ENCODE measurements around the gene SLC25A45.

Gene SLC25A45

DNA sequence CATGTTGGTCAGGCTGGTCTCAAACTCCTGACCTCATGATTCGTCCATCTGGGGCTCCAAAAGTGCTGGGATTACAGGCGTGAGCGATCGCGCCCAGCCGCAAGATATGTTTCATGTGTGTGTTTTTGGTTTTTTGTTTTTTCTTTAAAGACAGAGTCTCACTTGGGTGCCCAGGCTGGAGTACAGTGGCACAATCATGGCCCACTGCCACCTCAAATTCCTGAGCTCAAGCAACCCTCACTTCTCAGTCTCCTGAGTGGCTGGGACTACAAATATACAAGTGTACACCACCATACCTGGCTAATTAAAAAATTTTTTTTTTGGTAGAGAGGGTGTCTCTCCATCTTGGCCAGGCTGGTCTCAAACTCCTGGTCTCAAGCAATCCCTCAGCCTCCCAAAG lies 19.5 kb downstream of the SLC25A45 start:
- DNase-seq, result no peak
- no peaks in the 10 kb centered on the region for H3K27me3 Mint-ChIP-seq
- ATAC-seq (replicated peaks), result no peak
- peaks cover 0 to 1% of the 10 kb centered on the region in 2 donors for H3K4me1 Mint-ChIP-seq (ENCODE audit: low read depth in 2 of 2)
- peaks cover 3% of the 10 kb centered on the region for H3K36me3 Mint-ChIP-seq (ENCODE audit: insufficient read depth)
- no peak overlapping the region for H3K4me3 Mint-ChIP-seq
- H3K9me3 Mint-ChIP-seq, result no peaks in the 10 kb centered on the region
- no peak overlapping the region for H3K27ac Mint-ChIP-seq

DNA sequence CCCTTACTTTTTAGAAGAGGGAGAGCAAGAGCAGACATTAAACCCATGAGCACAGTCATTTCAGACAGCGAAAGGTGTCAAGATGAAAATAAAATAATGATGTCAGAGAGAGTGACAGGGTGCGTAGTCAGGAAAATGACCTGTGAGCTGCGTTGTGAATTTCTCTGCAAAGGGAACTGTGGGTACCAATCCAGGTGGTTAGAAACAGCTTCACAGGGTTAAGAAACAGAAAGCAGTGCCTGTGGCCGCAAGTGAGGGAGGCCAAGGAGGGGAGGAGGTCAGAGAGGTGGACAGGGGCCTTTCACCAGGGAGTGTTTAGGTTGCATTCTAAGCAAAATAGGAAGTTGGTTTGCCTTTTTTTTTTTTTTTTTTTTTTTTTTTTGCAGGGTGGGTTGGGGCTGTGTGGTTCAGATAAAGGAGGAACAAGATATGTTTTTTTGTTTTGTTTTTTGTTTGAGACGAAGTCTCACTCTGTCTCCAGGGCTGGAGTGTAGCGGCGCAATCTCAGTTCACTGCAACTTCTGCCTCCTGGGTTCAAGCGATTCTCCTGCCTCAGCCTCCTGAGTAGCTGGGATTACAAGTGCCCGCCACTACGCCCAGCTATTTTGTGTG lies 20.0 kb downstream of the SLC25A45 start:
- peak; percentile 48 for ATAC-seq (replicated peaks)

DNA sequence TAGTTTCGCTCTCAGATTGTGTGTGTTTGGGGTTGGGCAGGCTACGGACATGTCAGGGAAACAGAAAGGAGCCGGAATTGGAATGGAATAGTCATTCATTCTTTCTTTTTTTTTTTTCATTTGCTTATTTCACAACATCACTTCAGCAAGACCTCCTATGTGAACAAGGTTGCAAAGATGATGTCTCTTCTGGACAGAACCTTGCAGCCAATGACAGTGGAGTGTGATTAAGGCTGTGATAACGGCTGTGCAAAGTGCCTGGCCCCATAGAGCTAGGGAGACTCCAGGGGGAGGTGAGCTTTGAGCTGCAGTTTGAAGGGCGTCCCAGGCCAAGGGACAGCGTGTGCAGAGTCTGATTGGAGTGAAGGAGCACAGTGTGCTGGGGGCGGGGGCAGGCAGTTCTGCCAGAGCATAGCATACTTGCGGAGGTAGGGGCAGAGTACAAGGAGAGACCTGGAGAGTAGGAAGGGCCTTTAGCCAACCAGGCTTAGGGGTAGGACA lies 24.5 kb downstream of the SLC25A45 start:
- peaks cover 13 to 14% of the 10 kb centered on the region in 2 donors for H3K4me1 Mint-ChIP-seq (ENCODE audit: low read depth in 2 of 2)
- H3K36me3 Mint-ChIP-seq (ENCODE audit: insufficient read depth), result peaks cover 30% of the 10 kb centered on the region
- DNase-seq (no peak), ATAC-seq (replicated peaks) (no peak)
- no peaks in the 10 kb centered on the region for H3K27me3 Mint-ChIP-seq
- no peak overlapping the region for H3K4me3 Mint-ChIP-seq
- no peaks in the 10 kb centered on the region for H3K9me3 Mint-ChIP-seq
- H3K27ac Mint-ChIP-seq, result no peak overlapping the region

More for the DNA sequence above, 20.0 kb downstream of the SLC25A45 start:
- H3K27ac Mint-ChIP-seq, result peak overlapping the region in 1 of 2 donors; percentile 5
- no peaks in the 10 kb centered on the region for H3K27me3 Mint-ChIP-seq
- DNase-seq, result no peak
- H3K36me3 Mint-ChIP-seq (ENCODE audit: insufficient read depth), result peaks cover 4% of the 10 kb centered on the region
- H3K4me1 Mint-ChIP-seq (ENCODE audit: low read depth in 2 of 2), result peaks cover 0 to 1% of the 10 kb centered on the region in 2 donors
- no peaks in the 10 kb centered on the region for H3K9me3 Mint-ChIP-seq
- H3K4me3 Mint-ChIP-seq, result no peak overlapping the region

DNA sequence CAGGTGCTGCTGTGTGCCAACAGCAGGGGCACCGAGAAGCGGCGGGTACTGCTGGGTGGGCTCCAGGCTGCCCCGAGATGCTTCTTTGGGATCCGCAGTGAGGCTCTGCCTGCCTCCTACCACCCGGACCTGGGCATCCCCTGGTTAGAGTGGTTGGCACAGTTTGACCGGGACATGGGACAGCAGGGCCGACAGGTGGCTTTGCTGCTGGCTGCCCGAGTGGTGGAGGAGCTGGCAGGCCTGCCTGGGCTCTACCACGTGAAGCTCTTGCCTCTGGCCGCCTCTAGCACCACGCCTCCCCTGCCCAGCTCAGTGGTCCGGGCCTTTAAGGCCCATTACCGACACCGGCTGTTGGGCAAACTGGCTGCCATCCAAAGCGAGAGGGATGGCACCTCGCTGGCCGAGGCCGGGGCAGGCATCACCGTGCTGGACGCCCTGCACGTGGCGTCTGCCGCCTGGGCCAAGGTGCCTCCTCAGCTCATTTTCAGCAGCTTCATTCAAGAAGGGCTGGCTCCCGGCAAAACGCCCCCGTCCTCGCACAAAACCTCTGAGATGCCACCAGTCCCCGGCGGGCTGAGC lies 26.0 kb downstream of the SLC25A45 start:
- H3K27ac Mint-ChIP-seq, result peak overlapping the region in 1 of 2 donors; percentile 13
- H3K4me1 Mint-ChIP-seq (ENCODE audit: low read depth in 2 of 2), result peaks cover 12 to 14% of the 10 kb centered on the region in 2 donors
- peak overlapping the region; percentile 83 to 88 for H3K4me3 Mint-ChIP-seq
- peaks cover 43% of the 10 kb centered on the region for H3K36me3 Mint-ChIP-seq (ENCODE audit: insufficient read depth)
- no peaks in the 10 kb centered on the region for H3K27me3 Mint-ChIP-seq
- DNase-seq (no peak), ATAC-seq (replicated peaks) (no peak)
- no peaks in the 10 kb centered on the region for H3K9me3 Mint-ChIP-seq

DNA sequence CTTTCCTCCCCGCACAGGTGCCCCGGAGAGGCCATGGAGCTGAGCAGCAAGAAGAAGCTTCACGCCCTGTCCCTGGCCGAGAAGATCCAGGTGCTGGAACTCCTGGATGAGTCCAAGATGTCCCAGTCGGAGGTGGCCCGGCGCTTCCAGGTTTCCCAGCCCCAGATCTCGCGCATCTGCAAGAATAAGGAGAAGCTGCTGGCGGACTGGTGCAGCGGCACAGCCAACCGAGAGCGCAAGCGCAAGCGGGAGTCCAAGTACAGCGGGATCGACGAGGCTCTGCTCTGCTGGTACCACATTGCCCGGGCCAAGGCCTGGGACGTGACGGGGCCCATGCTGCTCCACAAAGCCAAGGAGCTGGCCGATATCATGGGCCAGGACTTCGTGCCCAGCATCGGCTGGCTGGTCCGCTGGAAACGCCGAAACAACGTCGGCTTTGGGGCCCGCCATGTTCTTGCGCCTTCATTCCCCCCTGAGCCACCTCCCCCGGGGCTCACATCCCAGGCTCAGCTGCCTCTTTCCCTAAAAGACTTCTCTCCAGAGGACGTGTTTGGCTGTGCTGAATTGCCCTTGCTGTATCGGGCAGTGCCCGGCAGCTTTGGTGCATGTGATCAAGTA lies 26.6 kb downstream of the SLC25A45 start:
- H3K27me3 Mint-ChIP-seq, result no peaks in the 10 kb centered on the region
- peaks cover 46% of the 10 kb centered on the region for H3K36me3 Mint-ChIP-seq (ENCODE audit: insufficient read depth)
- no peak for ATAC-seq (replicated peaks)
- H3K4me1 Mint-ChIP-seq (ENCODE audit: low read depth in 2 of 2), result peaks cover 12 to 14% of the 10 kb centered on the region in 2 donors
- peak overlapping the region; percentile 83 to 88 for H3K4me3 Mint-ChIP-seq
- peak overlapping the region in 1 of 2 donors; percentile 13 for H3K27ac Mint-ChIP-seq
- H3K9me3 Mint-ChIP-seq, result no peaks in the 10 kb centered on the region
- peak in 1 of 3 experiments; percentile 12 for DNase-seq

DNA sequence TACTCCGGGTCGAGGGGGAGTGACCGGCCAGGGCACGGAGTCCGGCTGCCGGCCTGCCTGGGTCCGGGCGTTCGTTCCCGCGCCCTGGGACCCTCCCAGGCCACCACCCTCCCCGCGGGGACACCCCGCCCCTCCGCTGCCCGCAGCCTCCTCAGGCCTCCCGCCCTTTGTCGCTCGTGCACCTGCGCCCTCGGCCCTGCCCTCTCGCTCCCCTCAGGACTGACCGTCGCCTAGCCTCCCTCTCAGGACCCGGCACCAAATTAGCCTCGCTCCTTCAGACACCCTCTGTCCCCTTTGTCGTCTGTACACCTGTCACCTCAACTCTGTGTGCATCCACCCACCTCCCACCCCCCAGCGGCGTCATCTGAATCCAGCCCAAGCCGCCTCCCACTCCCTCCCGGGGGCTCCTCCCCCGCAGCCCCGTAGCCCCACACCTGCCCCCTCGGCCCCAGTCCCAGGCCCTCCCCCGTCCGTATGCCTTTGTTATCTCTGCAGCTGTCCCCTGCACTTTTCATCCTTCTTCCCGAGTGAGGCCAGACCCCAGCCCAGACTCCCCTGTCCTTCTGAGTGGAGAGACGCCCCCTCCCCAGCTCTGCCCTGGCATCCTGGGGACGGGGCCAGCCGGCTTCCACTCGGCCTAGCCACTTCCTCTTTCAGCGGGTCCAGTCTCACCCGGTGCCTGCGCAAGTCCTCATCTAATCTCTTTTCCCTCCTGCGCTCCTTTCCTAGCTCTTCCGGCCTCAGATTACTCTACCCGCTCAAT lies 27.3 kb downstream of the SLC25A45 start:
- Mint-ChIP-seq H3K36me3 (ENCODE audit: insufficient read depth) (peaks cover 53% of the 10 kb centered on the region), H3K9me3 (no peaks in the 10 kb centered on the region), H3K4me3 (peak overlapping the region; percentile 83 to 88), H3K4me1 (ENCODE audit: low read depth in 2 of 2) (peaks cover 12 to 14% of the 10 kb centered on the region in 2 donors), H3K27me3 (no peaks in the 10 kb centered on the region), H3K27ac (peak overlapping the region in 1 of 2 donors; percentile 13)
- peak; percentile 33 to 34 (median 34) for DNase-seq
- peak; percentile 39 for ATAC-seq (replicated peaks)

DNA sequence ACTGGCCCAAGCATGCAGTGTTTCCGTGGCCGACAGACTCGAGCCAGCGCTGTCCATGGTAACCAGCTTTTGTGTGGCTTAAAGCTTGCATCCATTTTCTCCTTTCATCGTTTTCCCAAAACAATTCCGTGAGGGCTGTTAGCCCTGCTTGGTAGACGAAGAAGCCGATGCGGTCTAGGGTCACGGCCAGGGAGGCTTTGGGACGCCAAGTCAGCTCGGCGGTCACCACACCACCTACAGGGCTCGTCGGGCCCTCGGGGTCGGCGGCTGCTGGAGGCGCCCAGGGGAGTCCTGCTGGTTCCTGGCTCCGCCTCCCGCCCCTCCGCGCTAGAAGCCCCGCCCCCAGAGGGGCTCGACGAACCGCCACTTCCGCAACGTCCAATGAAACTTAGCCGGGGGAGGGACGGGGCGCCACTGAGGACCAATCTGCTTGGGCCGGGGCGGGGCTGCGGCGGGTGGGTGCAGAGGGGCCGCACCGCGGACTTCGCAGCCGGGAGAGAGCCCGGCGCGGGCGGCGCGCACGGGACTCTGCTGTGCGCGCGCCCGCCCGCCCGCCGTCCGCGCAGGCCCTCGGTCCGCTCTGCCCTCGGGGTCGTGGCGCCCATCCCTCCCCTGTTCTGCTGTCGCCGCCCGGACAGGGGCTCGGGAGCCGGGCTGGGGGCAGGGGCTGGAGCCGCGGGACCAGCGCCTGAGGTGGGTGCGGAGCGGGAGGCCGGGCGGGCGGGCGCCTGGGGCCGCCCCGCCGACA lies 28.0 kb downstream of the SLC25A45 start, which contains the start of gene TIGD3:
TIGD3 (plus strand) TSS at position 487 of the 748 bp plus-strand sequence. CDS start 1,058 bp downstream, outside the sequence.
- Mint-ChIP-seq H3K36me3 (ENCODE audit: insufficient read depth) (peaks cover 60% of the 10 kb centered on the region), H3K4me1 (ENCODE audit: low read depth in 2 of 2) (peaks cover 12 to 14% of the 10 kb centered on the region in 2 donors), H3K9me3 (no peaks in the 10 kb centered on the region)

DNA sequence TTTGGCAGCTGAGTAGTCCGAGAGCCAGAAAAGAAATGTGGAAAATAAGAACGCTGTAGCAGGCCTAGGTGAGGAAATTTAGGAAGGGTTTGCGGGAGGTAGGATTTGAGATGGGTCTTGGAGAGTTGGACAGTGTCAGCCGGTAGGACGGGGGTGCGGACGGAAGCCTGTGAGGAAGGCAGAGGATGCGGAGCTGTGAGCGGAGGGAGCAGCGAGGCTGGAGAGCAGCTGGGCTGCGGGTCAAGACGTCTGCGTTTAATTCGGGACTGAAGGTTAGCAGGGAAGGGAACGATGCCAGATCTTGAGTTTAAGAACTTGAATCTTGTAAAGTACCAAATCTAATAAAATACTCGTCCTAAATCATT lies 28.6 kb downstream of the SLC25A45 start:
- ATAC-seq (replicated peaks) (no peak), DNase-seq (no peak)
- peak overlapping the region; percentile 67 to 76 for H3K4me3 Mint-ChIP-seq
- H3K4me1 Mint-ChIP-seq (ENCODE audit: low read depth in 2 of 2), result peaks cover 12 to 14% of the 10 kb centered on the region in 2 donors
- no peaks in the 10 kb centered on the region for H3K9me3 Mint-ChIP-seq
- peaks cover 66% of the 10 kb centered on the region for H3K36me3 Mint-ChIP-seq (ENCODE audit: insufficient read depth)
- peak overlapping the region; percentile 47 to 60 for H3K27ac Mint-ChIP-seq
- no peaks in the 10 kb centered on the region for H3K27me3 Mint-ChIP-seq

More for the DNA sequence above, 28.0 kb downstream of the SLC25A45 start, which contains the start of gene TIGD3:
- peak within 1 kb of the TSS; percentile 47 to 60 for H3K27ac Mint-ChIP-seq
- DNase-seq (peak; percentile 94 to 97 (median 97)), ATAC-seq (replicated peaks) (peak; percentile 96)
- peak within 1 kb of the TSS; percentile 83 to 88 for H3K4me3 Mint-ChIP-seq
- H3K27me3 Mint-ChIP-seq, result no peaks in the 10 kb centered on the region

DNA sequence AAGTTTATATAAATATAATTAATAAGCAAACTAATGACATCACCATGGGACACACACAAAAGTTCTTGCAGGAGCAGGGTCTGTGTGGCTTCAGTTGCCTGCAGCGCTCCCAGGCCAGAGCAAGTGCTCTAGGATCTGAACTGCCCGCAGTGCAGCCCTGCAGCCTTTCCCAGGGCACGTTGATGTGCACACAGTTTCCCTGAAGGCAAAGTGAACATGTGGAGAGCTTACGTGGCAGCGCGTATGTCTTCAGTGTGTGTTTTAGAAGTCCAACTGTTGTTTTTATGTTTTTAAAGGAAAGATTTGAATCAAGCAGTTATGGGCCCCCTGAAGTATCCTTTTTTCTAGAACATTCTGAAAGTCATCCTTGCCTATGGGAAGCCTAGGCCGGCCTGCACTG lies 29.1 kb downstream of the SLC25A45 start:
- no peak for DNase-seq
- Mint-ChIP-seq H3K36me3 (ENCODE audit: insufficient read depth) (peaks cover 70% of the 10 kb centered on the region), H3K9me3 (no peaks in the 10 kb centered on the region), H3K4me3 (peak overlapping the region; percentile 67 to 76), H3K4me1 (ENCODE audit: low read depth in 2 of 2) (peaks cover 12 to 14% of the 10 kb centered on the region in 2 donors), H3K27me3 (no peaks in the 10 kb centered on the region), H3K27ac (peak overlapping the region; percentile 47 to 60)
- no peak for ATAC-seq (replicated peaks)

DNA sequence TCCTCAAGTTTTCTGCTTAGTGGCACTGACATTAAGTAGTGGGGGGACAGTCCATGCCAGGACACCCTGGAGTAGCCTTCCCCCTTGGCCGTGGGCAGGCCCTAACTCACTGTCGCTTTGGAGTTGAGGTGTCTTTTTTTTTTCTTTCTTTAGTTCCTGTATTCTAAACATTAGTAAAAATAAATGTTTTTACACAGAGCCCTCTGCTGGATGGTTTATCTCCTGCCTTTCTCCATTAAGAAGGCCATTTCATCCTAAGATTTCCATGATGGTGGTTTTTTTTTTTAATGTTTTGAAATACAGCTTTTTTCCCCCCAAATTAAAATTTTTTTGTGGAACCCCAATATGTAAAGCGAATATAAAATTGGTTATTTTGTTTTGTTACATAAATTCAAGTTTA lies 29.7 kb downstream of the SLC25A45 start:
- ATAC-seq (replicated peaks) (no peak), DNase-seq (no peak)
- Mint-ChIP-seq H3K4me1 (ENCODE audit: low read depth in 2 of 2) (peaks cover 12 to 14% of the 10 kb centered on the region in 2 donors), H3K27ac (peak overlapping the region; percentile 66 to 67), H3K9me3 (no peaks in the 10 kb centered on the region), H3K36me3 (ENCODE audit: insufficient read depth) (peaks cover 68% of the 10 kb centered on the region), H3K4me3 (no peak overlapping the region), H3K27me3 (no peaks in the 10 kb centered on the region)

DNA sequence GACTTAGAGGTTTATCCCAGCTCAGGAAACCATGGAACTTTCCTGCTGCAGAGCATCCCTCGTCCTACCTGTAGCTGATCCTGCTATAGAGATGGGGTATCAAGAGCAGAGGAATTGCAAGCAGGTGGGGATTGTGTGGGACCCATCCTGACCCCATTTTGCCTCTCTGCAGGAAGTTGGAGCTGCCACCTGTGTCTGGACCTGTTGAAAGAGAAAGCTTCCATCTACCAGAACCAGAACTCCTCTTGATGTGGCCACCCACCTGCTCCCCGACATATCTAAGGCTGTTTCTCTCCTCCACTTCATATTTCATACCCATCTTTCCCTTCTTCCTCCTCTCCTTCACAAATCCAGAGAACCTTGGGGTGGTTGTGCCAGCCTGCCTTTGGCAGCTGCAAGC lies 30.9 kb downstream of the SLC25A45 start:
- no peak overlapping the region for H3K27ac Mint-ChIP-seq
- H3K9me3 Mint-ChIP-seq, result no peaks in the 10 kb centered on the region
- peaks cover 73% of the 10 kb centered on the region for H3K36me3 Mint-ChIP-seq (ENCODE audit: insufficient read depth)

DNA sequence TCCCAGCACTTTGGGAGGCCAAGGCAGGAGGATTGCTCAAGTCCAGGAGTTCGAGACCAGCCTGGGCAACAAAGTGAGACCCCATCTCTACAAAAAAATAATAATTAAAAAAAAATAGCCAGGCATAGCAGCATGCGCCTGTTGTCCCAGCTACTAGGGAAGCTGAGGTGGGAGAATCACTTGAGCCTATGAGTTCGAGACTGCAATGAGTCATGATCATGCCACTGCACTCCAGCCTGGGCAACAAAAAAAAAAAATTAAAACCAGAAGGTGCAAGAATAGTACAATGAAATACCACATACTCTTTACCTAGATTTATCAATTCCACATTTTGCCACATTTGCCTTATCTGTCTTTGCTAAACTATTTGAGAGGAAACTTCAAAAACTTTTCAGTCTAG lies 40.6 kb downstream of the SLC25A45 start:
- Mint-ChIP-seq H3K9me3 (no peaks in the 10 kb centered on the region), H3K27ac (no peak overlapping the region), H3K4me3 (no peak overlapping the region), H3K4me1 (ENCODE audit: low read depth in 2 of 2) (peaks cover 12 to 18% of the 10 kb centered on the region in 2 donors), H3K36me3 (ENCODE audit: insufficient read depth) (peaks cover 72% of the 10 kb centered on the region), H3K27me3 (no peaks in the 10 kb centered on the region)
- DNase-seq, result no peak
- no peak for ATAC-seq (replicated peaks)

More for the DNA sequence above, 30.9 kb downstream of the SLC25A45 start:
- Mint-ChIP-seq H3K4me1 (ENCODE audit: low read depth in 2 of 2) (peaks cover 12 to 14% of the 10 kb centered on the region in 2 donors), H3K27me3 (no peaks in the 10 kb centered on the region), H3K4me3 (no peak overlapping the region)
- no peak for DNase-seq
- ATAC-seq (replicated peaks), result no peak
